Raji (cell line): Measurements from ENCODE around the gene ATE1.

ENCODE experiments used
- POLR2A ChIP-seq: IDR thresholded peaks from 2 replicates; pipeline ENCODE4 v1.6.1; 2011; ENCODE audit warnings: low read depth, low read length, control low read depth; ENCODE audit not compliant: insufficient read depth

ATE1 gene

GRCh38 chr10:121851786-121852185, 76.0 kb downstream of the ATE1 start:
- TF ChIP-seq POLR2A = no peak

- no peak for TF ChIP-seq POLR2A
Observed at GRCh38 chr10:121848082-121848481, 79.7 kb downstream of the ATE1 start.

GRCh38 chr10:121846555-121846954, 81.3 kb downstream of the ATE1 start:
- no peak for TF ChIP-seq POLR2A

- TF ChIP-seq POLR2A = no peak
Observed at GRCh38 chr10:121845044-121845784, 82.6 kb downstream of the ATE1 start.

GRCh38 chr10:121844537-121844936, 83.3 kb downstream of the ATE1 start:
- no peak for TF ChIP-seq POLR2A

- no peak for TF ChIP-seq POLR2A
Observed at GRCh38 chr10:121843379-121843778, 84.5 kb downstream of the ATE1 start.

- TF ChIP-seq POLR2A = no peak
Observed at GRCh38 chr10:121841862-121842261, 86.0 kb downstream of the ATE1 start.

- TF ChIP-seq POLR2A = no peak
Observed at GRCh38 chr10:121838931-121839330, 88.9 kb downstream of the ATE1 start.

GRCh38 chr10:121838149-121838548, 89.7 kb downstream of the ATE1 start:
- no peak for TF ChIP-seq POLR2A

- no peak for TF ChIP-seq POLR2A
Observed at GRCh38 chr10:121836171-121836570, 91.7 kb downstream of the ATE1 start.

GRCh38 chr10:121835376-121835775, 92.5 kb downstream of the ATE1 start:
- TF ChIP-seq POLR2A = no peak

- TF ChIP-seq POLR2A = no peak
Observed at GRCh38 chr10:121834757-121835156, 93.1 kb downstream of the ATE1 start.

- TF ChIP-seq POLR2A = no peak
Observed at GRCh38 chr10:121833387-121833786, 94.4 kb downstream of the ATE1 start.

GRCh38 chr10:121832647-121833046, 95.2 kb downstream of the ATE1 start:
- TF ChIP-seq POLR2A = no peak

GRCh38 chr10:121831777-121832176, 96.1 kb downstream of the ATE1 start:
- no peak for TF ChIP-seq POLR2A

GRCh38 chr10:121831237-121831636, 96.6 kb downstream of the ATE1 start:
- TF ChIP-seq POLR2A = no peak

GRCh38 chr10:121830101-121830500, 97.7 kb downstream of the ATE1 start:
- no peak for TF ChIP-seq POLR2A
